ENCODE measurements around the gene NRG2.

NRG2 gene

GRCh38 chr5:139837711-139838380, 205.3 kb downstream of the NRG2 start:
- H3K27ac ChIP-seq: no peak overlapping the region
- TF ChIP-seq ZFX (IDR thresholded peaks at IDR 0.05; ENCODE audit: borderline replicate concordance) (no peak), CTCF (IDR thresholded peaks at IDR 0.05) (no peak)

GRCh38 chr5:139836469-139837208, 206.5 kb downstream of the NRG2 start:
- TF ChIP-seq CTCF (IDR thresholded peaks at IDR 0.05) (no peak), ZFX (IDR thresholded peaks at IDR 0.05; ENCODE audit: borderline replicate concordance) (no peak)

GRCh38 chr5:139835656-139836055, 207.4 kb downstream of the NRG2 start:
- no peak for TF ChIP-seq CTCF (IDR thresholded peaks at IDR 0.05)
- no peak for TF ChIP-seq ZFX (IDR thresholded peaks at IDR 0.05; ENCODE audit: borderline replicate concordance)
- H3K27ac ChIP-seq: no peak overlapping the region

More at GRCh38 chr5:139836469-139837208, 206.5 kb downstream of the NRG2 start:
- no peak overlapping the region for H3K27ac ChIP-seq

GRCh38 chr5:139833525-139833924, 209.6 kb downstream of the NRG2 start:
- H3K27ac ChIP-seq: no peak overlapping the region
- no peak for TF ChIP-seq ZFX (IDR thresholded peaks at IDR 0.05; ENCODE audit: borderline replicate concordance)
- TF ChIP-seq CTCF (IDR thresholded peaks at IDR 0.05): no peak

- TF ChIP-seq ZFX (IDR thresholded peaks at IDR 0.05; ENCODE audit: borderline replicate concordance) (no peak), CTCF (IDR thresholded peaks at IDR 0.05) (no peak)
- no peak overlapping the region for H3K27ac ChIP-seq
Observed at GRCh38 chr5:139831624-139832023, 211.5 kb downstream of the NRG2 start.

- H3K27ac ChIP-seq: no peak overlapping the region
- TF ChIP-seq ZFX (IDR thresholded peaks at IDR 0.05; ENCODE audit: borderline replicate concordance) (no peak), CTCF (IDR thresholded peaks at IDR 0.05) (no peak)
Observed at GRCh38 chr5:139829471-139829870, 213.6 kb downstream of the NRG2 start.

Measured in 22Rv1 (cell line).